Ishikawa (cell line): ENCODE data around the gene PARVB.

Source experiments
- CEBPB ChIP-seq: IDR thresholded peaks from 2 replicates; pipeline ENCODE4 v1.6.1; 2012
- EP300 ChIP-seq: IDR thresholded peaks from 2 replicates; pipeline ENCODE4 v1.6.1; 2012; ENCODE audit warnings: borderline replicate concordance
- FOXM1 ChIP-seq: IDR thresholded peaks from 2 replicates; pipeline ENCODE4 v1.6.1; 2012; ENCODE audit warnings: low read depth, borderline replicate concordance
- NFIC ChIP-seq: IDR thresholded peaks from 2 replicates; pipeline ENCODE4 v1.6.1; 2012
- RAD21 ChIP-seq: IDR thresholded peaks from 2 replicates; pipeline ENCODE4 v1.6.1; 2012; ENCODE audit warnings: low read depth
- TCF12 ChIP-seq: IDR thresholded peaks from 2 replicates; pipeline ENCODE4 v1.6.1; 2012; ENCODE audit warnings: low read depth
- TEAD4 ChIP-seq: IDR thresholded peaks from 2 replicates; pipeline ENCODE4 v1.6.1; 2012
- USF1 ChIP-seq: IDR thresholded peaks from 2 replicates; pipeline ENCODE4 v1.6.1; 2012
- YY1 ChIP-seq: IDR thresholded peaks from 2 replicates; pipeline ENCODE4 v1.6.1; 2012; ENCODE audit warnings: low read depth
- TF ChIP-seq, protein P1 (sequence below): IDR thresholded peaks from 2 replicates; pipeline ENCODE4 v1.6.1; 2012

DNA sequence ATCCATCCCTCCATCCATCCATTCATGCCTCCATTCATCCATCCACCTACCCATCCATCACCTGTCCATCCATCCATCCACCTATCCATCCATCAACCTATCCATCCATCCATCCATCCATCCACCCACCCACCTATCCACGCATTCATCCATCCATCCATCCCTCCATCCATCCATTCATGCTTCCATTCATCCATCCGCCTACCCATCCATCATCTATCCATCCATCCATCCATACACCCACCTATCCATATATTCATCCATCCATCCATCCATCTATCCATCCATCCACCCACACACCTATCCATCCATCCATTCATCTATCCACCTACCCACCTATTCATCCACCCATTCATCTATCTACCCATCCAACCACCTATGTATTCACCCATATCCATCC is 170.5 kb downstream of the PARVB start:
- TF ChIP-seq TEAD4 (no peak), FOXM1 (no peak), RAD21 (no peak), CEBPB (no peak), TCF12 (no peak), NFIC (no peak), YY1 (no peak), USF1 (no peak), EP300 (no peak)
- TF ChIP-seq, protein P1, sequence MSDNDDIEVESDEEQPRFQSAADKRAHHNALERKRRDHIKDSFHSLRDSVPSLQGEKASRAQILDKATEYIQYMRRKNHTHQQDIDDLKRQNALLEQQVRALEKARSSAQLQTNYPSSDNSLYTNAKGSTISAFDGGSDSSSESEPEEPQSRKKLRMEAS = no peak
